WTC11 (cell line): Measurements from ENCODE around the gene LYVE1. TPM values are rescaled to one million over a fixed set of nuclear protein-coding genes. Genes with fewer than 3 reads are reported as not detected.
A peak's percentile ranks its signal among the peaks of the same experiment; 100 is the strongest.

Source experiments
- ATAC-seq: fragments of 200-7000 bp; cut with Tn5 transposase; 2 replicates; pipeline ENCODE4 v1.10.0; 2021; ENCODE audit warnings: mild to moderate bottlenecking, moderate library complexity
- CTCF ChIA-PET: fragments of 300-600 bp; sonication (Branson Sonifier 250); formaldehyde crosslinking; loops from one replicate; lab custom pipeline; 2021; ENCODE audit warnings: antibody characterized with exemption; lab: Charles Lee
- POLR2A ChIA-PET: fragments of 350-600 bp; sonication (Branson Sonifier 250); formaldehyde crosslinking; loops from one replicate; lab custom pipeline; 2021; ENCODE audit warnings: antibody characterized with exemption; lab: Charles Lee
- DNase-seq: peaks from one replicate; pipeline ENCODE4 v3.0.0; 2021; ENCODE audit warnings: low spot score
- H3K27ac Mint-ChIP-seq: 2 replicates; pipeline ENCODE4 v1.8.0; 2021; ENCODE audit warnings: mixed read lengths
- H3K27me3 Mint-ChIP-seq: 2 replicates; pipeline ENCODE4 v1.8.0; 2021; ENCODE audit warnings: low read depth, mild to moderate bottlenecking, moderate library complexity, mixed read lengths
- H3K36me3 Mint-ChIP-seq: 2 replicates; pipeline ENCODE4 v1.8.0; 2021; ENCODE audit warnings: mixed read lengths
- H3K4me1 Mint-ChIP-seq: 2 replicates; pipeline ENCODE4 v1.8.0; 2022; ENCODE audit warnings: mixed read lengths
- H3K4me3 Mint-ChIP-seq: 2 replicates; pipeline ENCODE4 v1.8.0; 2021; ENCODE audit warnings: mild to moderate bottlenecking, moderate library complexity, mixed read lengths
- H3K9me3 Mint-ChIP-seq: 2 replicates; pipeline ENCODE4 v1.8.0; 2021; ENCODE audit warnings: mixed read lengths
- ELF4 ChIP-seq: sonication (generic); formaldehyde crosslinking; IDR thresholded peaks from 2 replicates; pipeline ENCODE4 v1.8.1; 2022; ENCODE audit warnings: low read depth, mild to moderate bottlenecking, moderate library complexity, missing genetic modification reagents
- GABPB1 ChIP-seq: sonication (generic); formaldehyde crosslinking; IDR thresholded peaks from 2 replicates; pipeline ENCODE4 v1.8.1; 2023; ENCODE audit warnings: mild to moderate bottlenecking, missing genetic modification reagents
- GTF2I ChIP-seq: fragments of 250-450 bp; sonication (Bioruptor Pico); conservative IDR thresholded peaks from 2 replicates; pipeline ENCODE4 v1.4.0; 2021; ENCODE audit warnings: mild to moderate bottlenecking
- HMGA2 ChIP-seq: fragments of 250-450 bp; sonication (Bioruptor Pico); IDR thresholded peaks from 2 replicates; pipeline ENCODE4 v1.4.0; 2021; ENCODE audit warnings: mild to moderate bottlenecking, moderate library complexity
- NR1H2 ChIP-seq: sonication (generic); formaldehyde crosslinking; IDR thresholded peaks from 2 replicates; pipeline ENCODE4 v1.9.0; 2021; ENCODE audit warnings: mild to moderate bottlenecking, moderate library complexity, missing genetic modification reagents
- NR3C1 ChIP-seq: sonication (generic); formaldehyde crosslinking; conservative IDR thresholded peaks from 2 replicates; pipeline ENCODE4 v1.8.1; 2023; ENCODE audit warnings: low read depth, mild to moderate bottlenecking, missing genetic modification reagents
- PRRX2 ChIP-seq: fragments of 250-450 bp; sonication (Bioruptor Pico); IDR thresholded peaks from 2 replicates; pipeline ENCODE4 v1.8.0; 2021; ENCODE audit warnings: mild to moderate bottlenecking
- RORB ChIP-seq: fragments of 250-450 bp; sonication (Bioruptor Pico); IDR thresholded peaks from 2 replicates; pipeline ENCODE4 v1.9.0; 2021; ENCODE audit warnings: mild to moderate bottlenecking
- SOX15 ChIP-seq: fragments of 250-450 bp; sonication (Bioruptor Pico); IDR thresholded peaks from 2 replicates; pipeline ENCODE4 v1.9.0; 2021; ENCODE audit warnings: mild to moderate bottlenecking
- TCF7 ChIP-seq: sonication (generic); formaldehyde crosslinking; IDR thresholded peaks from 2 replicates; pipeline ENCODE4 v1.8.0; 2022; ENCODE audit warnings: mild to moderate bottlenecking, low read depth, missing genetic modification reagents, moderate library complexity
- TP53 ChIP-seq: sonication (generic); formaldehyde crosslinking; IDR thresholded peaks from 2 replicates; pipeline ENCODE4 v1.8.1; 2023; ENCODE audit warnings: mild to moderate bottlenecking, missing genetic modification reagents
- ZBTB21 ChIP-seq: sonication (generic); formaldehyde crosslinking; IDR thresholded peaks from 2 replicates; pipeline ENCODE4 v1.8.1; 2023; ENCODE audit warnings: mild to moderate bottlenecking, missing genetic modification reagents, borderline replicate concordance
- ZNF121 ChIP-seq: sonication (generic); formaldehyde crosslinking; IDR thresholded peaks from 2 replicates; pipeline ENCODE4 v1.8.0; 2023; ENCODE audit warnings: missing genetic modification reagents
- ZNF317 ChIP-seq: sonication (generic); formaldehyde crosslinking; IDR thresholded peaks from 2 replicates; pipeline ENCODE4 v1.8.1; 2023; ENCODE audit warnings: low read depth, mild to moderate bottlenecking, moderate library complexity, missing genetic modification reagents, borderline replicate concordance
- total RNA-seq: library from RNA; stranded (reverse); gene quantifications from 3 replicates; pipeline ENCODE4 v1.2.3, GENCODE V29; 2021
- TF ChIP-seq, protein P1 (sequence below): fragments of 250-450 bp; sonication (Bioruptor Pico); IDR thresholded peaks from 2 replicates; pipeline ENCODE4 v2.1.2; 2022; ENCODE audit warnings: mild to moderate bottlenecking, moderate library complexity
- TF ChIP-seq, protein P2 (sequence below): sonication (generic); formaldehyde crosslinking; IDR thresholded peaks from 2 replicates; pipeline ENCODE4 v1.8.0; 2023; ENCODE audit warnings: missing genetic modification reagents
- TF ChIP-seq, protein P3 (sequence below): sonication (generic); formaldehyde crosslinking; IDR thresholded peaks from 2 replicates; pipeline ENCODE4 v1.8.1; 2023; ENCODE audit warnings: mild to moderate bottlenecking, missing genetic modification reagents, moderate library complexity
- TF ChIP-seq, protein P4 (sequence below): sonication (generic); formaldehyde crosslinking; IDR thresholded peaks from 2 replicates; pipeline ENCODE4 v1.8.0; 2022; ENCODE audit warnings: mild to moderate bottlenecking, missing genetic modification reagents
- TF ChIP-seq, protein P5 (sequence below): fragments of 250-450 bp; sonication (Bioruptor Pico); IDR thresholded peaks from 2 replicates; pipeline ENCODE4 v1.8.0; 2021; ENCODE audit warnings: mild to moderate bottlenecking
- TF ChIP-seq, protein P6 (sequence below): sonication (generic); formaldehyde crosslinking; IDR thresholded peaks from 2 replicates; pipeline ENCODE4 v1.8.0; 2023; ENCODE audit warnings: mild to moderate bottlenecking, missing genetic modification reagents

Gene LYVE1
- total RNA-seq, 1 experiment from 2014 or later, result 0.24 TPM

DNA sequence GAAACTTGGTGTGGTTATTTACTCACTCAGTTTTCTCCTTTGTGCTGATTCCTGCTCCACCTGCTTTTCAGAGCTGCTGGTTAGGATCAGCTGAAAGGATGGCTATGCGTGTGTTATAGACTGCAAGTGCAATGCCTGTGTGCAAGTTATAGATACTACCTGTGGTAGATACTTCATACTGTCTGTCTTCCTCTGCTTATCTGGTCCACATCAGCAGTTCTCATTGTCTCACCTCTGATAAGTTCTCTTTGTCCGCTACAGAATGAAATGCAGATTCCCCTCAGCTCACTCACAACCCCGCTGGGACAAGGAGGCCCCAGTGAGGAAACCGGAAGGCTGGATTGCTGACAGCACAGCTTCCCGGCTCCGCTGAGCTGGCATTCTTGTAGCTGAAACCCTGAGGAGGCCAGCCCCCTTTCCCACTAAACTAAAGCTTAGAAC is 37.5 kb upstream of the LYVE1 start:
- DNase-seq (peak; percentile 58), ATAC-seq (peak; percentile 91)
- peaks cover 19% of the 10 kb centered on the region for H3K4me1 Mint-ChIP-seq
- ChIA-PET POLR2A (no interaction called here), CTCF (interaction anchor here (0.5 to 2.4 kb wide), 7 partner anchors 18 to 1327 kb away, joined by 3 to 10 read pairs (median 4); partner anchors contain the start of gene RNF141)
- no peaks in the 10 kb centered on the region for H3K9me3 Mint-ChIP-seq
- H3K27me3 Mint-ChIP-seq, result no peaks in the 10 kb centered on the region
- no peak overlapping the region for H3K4me3 Mint-ChIP-seq
- no peaks in the 10 kb centered on the region for H3K36me3 Mint-ChIP-seq
- no peak overlapping the region; the same call in 1 of the 2 replicates for H3K27ac Mint-ChIP-seq
- TF ChIP-seq NR1H2 (CRISPR knock-in tag) (no peak), NR3C1 (CRISPR knock-in tag) (no peak), ZBTB21 (CRISPR knock-in tag) (no peak), TP53 (CRISPR knock-in tag) (no peak), ZNF317 (no peak), GABPB1 (no peak), PRRX2 (CRISPR knock-in tag) (no peak), TCF7 (no peak), HMGA2 (CRISPR knock-in tag) (no peak), ELF4 (CRISPR knock-in tag) (no peak), RORB (CRISPR knock-in tag) (no peak), ZNF121 (CRISPR knock-in tag) (no peak), GTF2I (CRISPR knock-in tag) (no peak), SOX15 (CRISPR knock-in tag) (no peak)
- TF ChIP-seq, protein P1, sequence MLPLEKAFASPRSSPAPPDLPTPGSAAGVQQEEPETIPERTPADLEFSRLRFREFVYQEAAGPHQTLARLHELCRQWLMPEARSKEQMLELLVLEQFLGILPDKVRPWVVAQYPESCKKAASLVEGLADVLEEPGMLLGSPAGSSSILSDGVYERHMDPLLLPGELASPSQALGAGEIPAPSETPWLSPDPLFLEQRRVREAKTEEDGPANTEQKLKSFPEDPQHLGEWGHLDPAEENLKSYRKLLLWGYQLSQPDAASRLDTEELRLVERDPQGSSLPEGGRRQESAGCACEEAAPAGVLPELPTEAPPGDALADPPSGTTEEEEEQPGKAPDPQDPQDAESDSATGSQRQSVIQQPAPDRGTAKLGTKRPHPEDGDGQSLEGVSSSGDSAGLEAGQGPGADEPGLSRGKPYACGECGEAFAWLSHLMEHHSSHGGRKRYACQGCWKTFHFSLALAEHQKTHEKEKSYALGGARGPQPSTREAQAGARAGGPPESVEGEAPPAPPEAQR (CRISPR knock-in tag), result no peak
- TF ChIP-seq, protein P2, sequence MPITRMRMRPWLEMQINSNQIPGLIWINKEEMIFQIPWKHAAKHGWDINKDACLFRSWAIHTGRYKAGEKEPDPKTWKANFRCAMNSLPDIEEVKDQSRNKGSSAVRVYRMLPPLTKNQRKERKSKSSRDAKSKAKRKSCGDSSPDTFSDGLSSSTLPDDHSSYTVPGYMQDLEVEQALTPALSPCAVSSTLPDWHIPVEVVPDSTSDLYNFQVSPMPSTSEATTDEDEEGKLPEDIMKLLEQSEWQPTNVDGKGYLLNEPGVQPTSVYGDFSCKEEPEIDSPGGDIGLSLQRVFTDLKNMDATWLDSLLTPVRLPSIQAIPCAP (CRISPR knock-in tag), result no peak
- TF ChIP-seq, protein P3, sequence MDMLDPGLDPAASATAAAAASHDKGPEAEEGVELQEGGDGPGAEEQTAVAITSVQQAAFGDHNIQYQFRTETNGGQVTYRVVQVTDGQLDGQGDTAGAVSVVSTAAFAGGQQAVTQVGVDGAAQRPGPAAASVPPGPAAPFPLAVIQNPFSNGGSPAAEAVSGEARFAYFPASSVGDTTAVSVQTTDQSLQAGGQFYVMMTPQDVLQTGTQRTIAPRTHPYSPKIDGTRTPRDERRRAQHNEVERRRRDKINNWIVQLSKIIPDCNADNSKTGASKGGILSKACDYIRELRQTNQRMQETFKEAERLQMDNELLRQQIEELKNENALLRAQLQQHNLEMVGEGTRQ, result no peak
- TF ChIP-seq, protein P4, sequence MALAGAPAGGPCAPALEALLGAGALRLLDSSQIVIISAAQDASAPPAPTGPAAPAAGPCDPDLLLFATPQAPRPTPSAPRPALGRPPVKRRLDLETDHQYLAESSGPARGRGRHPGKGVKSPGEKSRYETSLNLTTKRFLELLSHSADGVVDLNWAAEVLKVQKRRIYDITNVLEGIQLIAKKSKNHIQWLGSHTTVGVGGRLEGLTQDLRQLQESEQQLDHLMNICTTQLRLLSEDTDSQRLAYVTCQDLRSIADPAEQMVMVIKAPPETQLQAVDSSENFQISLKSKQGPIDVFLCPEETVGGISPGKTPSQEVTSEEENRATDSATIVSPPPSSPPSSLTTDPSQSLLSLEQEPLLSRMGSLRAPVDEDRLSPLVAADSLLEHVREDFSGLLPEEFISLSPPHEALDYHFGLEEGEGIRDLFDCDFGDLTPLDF (CRISPR knock-in tag), result no peak
- TF ChIP-seq, protein P5, sequence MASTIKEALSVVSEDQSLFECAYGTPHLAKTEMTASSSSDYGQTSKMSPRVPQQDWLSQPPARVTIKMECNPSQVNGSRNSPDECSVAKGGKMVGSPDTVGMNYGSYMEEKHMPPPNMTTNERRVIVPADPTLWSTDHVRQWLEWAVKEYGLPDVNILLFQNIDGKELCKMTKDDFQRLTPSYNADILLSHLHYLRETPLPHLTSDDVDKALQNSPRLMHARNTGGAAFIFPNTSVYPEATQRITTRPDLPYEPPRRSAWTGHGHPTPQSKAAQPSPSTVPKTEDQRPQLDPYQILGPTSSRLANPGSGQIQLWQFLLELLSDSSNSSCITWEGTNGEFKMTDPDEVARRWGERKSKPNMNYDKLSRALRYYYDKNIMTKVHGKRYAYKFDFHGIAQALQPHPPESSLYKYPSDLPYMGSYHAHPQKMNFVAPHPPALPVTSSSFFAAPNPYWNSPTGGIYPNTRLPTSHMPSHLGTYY (CRISPR knock-in tag), result no peak
- TF ChIP-seq, protein P6, sequence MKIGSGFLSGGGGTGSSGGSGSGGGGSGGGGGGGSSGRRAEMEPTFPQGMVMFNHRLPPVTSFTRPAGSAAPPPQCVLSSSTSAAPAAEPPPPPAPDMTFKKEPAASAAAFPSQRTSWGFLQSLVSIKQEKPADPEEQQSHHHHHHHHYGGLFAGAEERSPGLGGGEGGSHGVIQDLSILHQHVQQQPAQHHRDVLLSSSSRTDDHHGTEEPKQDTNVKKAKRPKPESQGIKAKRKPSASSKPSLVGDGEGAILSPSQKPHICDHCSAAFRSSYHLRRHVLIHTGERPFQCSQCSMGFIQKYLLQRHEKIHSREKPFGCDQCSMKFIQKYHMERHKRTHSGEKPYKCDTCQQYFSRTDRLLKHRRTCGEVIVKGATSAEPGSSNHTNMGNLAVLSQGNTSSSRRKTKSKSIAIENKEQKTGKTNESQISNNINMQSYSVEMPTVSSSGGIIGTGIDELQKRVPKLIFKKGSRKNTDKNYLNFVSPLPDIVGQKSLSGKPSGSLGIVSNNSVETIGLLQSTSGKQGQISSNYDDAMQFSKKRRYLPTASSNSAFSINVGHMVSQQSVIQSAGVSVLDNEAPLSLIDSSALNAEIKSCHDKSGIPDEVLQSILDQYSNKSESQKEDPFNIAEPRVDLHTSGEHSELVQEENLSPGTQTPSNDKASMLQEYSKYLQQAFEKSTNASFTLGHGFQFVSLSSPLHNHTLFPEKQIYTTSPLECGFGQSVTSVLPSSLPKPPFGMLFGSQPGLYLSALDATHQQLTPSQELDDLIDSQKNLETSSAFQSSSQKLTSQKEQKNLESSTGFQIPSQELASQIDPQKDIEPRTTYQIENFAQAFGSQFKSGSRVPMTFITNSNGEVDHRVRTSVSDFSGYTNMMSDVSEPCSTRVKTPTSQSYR (CRISPR knock-in tag), result no peak
